ENCODE data around the gene CDH4. TPM values are rescaled to one million over a fixed set of nuclear protein-coding genes. Genes with fewer than 3 reads are reported as not detected.

The CDH4 gene
- total RNA-seq, 2 experiments from 2014 or later, result 0.11 to 0.18 TPM

DNA sequence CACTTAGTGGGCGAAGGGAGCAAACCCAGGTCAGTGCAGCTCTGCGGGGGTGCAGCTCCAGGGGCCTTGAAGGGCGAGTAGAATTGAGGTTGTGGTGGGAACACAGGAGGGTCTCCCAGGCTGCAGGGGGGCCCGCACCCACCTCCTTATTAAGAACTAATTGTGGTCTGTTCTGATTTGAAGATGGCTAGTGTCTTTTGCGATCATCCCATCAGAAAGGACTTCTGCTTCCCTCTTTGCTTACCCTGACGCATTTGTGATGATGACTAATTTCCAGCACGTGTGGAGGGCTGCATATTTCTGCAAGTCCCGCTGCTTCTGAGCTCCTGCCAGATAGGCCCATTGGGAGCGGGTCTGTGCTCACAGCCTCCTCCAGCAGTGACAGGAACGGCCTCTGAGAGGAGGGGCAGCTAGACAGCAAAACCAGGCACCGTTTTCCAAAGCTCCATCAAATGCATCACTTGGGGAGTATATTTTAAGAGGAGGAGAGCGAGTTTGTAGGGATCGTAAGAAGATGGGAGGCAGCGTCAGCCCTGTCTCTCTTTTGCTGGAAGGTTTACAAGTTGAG, 268.9 kb downstream of the CDH4 start:
- ATAC-seq (no peak), DNase-seq (no peak)
- TF ChIP-seq, protein P1, sequence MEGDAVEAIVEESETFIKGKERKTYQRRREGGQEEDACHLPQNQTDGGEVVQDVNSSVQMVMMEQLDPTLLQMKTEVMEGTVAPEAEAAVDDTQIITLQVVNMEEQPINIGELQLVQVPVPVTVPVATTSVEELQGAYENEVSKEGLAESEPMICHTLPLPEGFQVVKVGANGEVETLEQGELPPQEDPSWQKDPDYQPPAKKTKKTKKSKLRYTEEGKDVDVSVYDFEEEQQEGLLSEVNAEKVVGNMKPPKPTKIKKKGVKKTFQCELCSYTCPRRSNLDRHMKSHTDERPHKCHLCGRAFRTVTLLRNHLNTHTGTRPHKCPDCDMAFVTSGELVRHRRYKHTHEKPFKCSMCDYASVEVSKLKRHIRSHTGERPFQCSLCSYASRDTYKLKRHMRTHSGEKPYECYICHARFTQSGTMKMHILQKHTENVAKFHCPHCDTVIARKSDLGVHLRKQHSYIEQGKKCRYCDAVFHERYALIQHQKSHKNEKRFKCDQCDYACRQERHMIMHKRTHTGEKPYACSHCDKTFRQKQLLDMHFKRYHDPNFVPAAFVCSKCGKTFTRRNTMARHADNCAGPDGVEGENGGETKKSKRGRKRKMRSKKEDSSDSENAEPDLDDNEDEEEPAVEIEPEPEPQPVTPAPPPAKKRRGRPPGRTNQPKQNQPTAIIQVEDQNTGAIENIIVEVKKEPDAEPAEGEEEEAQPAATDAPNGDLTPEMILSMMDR (IDR thresholded peaks at IDR 0.05), result no peak
- Mint-ChIP-seq H3K27me3 (no peaks in the 10 kb centered on the region), H3K4me1 (ENCODE audit: low read depth) (no peaks in the 10 kb centered on the region), H3K27ac (no peak overlapping the region), H3K9me3 (no peaks in the 10 kb centered on the region), H3K4me3 (no peak overlapping the region), H3K36me3 (ENCODE audit: low read depth) (no peaks in the 10 kb centered on the region)
- intact Hi-C loops (cut with micrococcal nuclease), result no loop called here
- POLR2A ChIA-PET, result no interaction called here
- CTCF ChIA-PET, result no interaction called here

DNA sequence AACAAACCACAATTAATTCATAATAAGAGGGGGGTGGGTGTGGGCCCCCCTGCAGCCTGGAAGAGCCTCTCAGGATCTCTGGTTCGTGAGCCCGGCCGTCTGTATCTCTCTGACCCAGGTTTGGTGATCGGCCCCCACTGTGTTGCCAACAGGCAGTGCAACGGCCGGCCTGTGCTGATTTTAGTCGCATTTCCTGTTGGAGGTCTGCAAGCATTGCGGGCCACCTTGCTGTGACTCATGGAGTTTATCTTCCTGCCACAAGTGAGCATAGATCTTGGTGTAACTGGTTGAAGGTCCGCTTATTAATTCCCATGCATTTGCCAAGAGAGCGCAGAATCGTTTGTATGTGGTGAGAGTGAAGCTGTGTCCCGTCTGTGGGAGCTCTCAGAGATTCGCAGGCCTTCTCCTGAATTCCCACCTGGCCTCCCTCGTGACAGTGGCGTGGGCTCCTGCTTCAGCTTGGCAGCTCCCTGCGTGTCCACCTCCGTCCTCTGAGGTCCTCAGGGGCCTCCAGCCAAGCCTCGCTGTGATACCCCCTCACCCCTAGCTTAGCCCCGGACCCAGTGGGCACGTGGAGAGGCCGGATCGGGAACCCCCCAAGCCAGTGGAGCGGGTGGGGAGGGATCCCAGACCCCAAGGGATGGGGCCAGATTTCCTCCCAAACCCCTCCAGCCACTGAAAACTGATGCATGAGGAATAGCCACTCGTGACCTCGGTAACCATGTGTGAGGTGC, 269.8 kb downstream of the CDH4 start:
- H3K9me3 Mint-ChIP-seq, result no peaks in the 10 kb centered on the region
- H3K4me3 Mint-ChIP-seq, result no peak overlapping the region
- no peaks in the 10 kb centered on the region for H3K4me1 Mint-ChIP-seq (ENCODE audit: low read depth)
- POLR2A ChIA-PET, result no interaction called here
- no peak overlapping the region for H3K27ac Mint-ChIP-seq
- ATAC-seq (no peak), DNase-seq (no peak)
- no peaks in the 10 kb centered on the region for H3K27me3 Mint-ChIP-seq
- no peaks in the 10 kb centered on the region for H3K36me3 Mint-ChIP-seq (ENCODE audit: low read depth)
- intact Hi-C loops (cut with micrococcal nuclease), result no loop called here
- TF ChIP-seq, protein P1 (IDR thresholded peaks at IDR 0.05), result no peak
- CTCF ChIA-PET, result no interaction called here

DNA sequence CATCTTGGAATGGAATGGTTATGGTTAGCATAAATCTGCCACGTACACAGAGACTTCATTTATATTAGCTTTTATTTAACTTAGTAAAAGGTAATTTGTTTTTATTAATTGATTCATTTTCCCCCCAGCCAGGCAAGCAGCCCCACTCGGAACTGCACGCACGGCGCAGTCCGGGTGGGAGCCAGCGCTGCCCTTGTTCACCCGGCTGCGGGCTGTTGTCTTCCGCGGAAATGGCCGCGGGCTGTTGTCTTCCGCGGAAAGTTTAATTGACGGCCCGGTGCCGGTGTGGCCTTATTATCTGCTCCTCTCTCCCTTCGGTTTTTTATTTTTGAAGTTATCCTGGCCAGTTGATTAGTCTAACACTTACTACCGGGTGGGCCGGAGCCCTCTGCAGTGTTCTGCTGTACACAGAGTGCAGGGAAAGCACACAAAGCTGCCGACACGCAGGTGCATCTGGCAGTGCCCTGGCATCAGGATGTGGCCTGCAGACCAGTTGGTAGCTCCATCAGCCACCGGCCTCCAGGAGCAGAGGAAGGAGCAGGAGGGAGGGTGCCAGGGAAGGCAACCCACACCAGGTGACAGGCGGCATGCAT, 270.5 kb downstream of the CDH4 start:
- no peaks in the 10 kb centered on the region for H3K36me3 Mint-ChIP-seq (ENCODE audit: low read depth)
- POLR2A ChIA-PET, result no interaction called here
- intact Hi-C loops (cut with micrococcal nuclease), result no loop called here
- H3K27ac Mint-ChIP-seq, result no peak overlapping the region
- ATAC-seq, result no peak
- TF ChIP-seq, protein P1 (IDR thresholded peaks at IDR 0.05), result no peak
- CTCF ChIA-PET, result interaction anchor here (0.6 kb wide), 1 partner anchor 50 kb away, joined by 3 read pairs; no protein-coding TSS in a partner anchor
- H3K4me1 Mint-ChIP-seq (ENCODE audit: low read depth), result no peaks in the 10 kb centered on the region
- no peak for DNase-seq
- H3K4me3 Mint-ChIP-seq, result no peak overlapping the region
- H3K9me3 Mint-ChIP-seq, result no peaks in the 10 kb centered on the region
- no peaks in the 10 kb centered on the region for H3K27me3 Mint-ChIP-seq

DNA sequence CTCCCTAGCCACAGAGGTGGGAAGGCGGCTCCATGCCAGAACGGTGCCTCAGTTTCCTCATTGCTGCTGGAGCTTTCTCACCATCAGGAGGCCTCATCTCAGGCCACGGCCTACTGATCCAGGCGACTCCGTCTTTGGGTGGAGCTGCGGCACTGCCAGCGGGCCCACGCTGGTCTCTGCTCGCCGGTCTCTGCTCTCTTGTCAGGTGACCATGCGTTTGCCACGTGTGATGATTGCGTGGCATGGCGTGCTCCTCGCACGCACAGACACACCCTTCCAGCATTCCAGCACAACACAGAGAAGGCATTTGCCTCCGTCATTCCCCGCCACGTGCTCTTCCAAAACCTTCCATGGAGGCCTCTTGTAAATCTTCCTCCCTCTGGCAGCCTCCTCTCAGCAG, 271.1 kb downstream of the CDH4 start:
- no peaks in the 10 kb centered on the region for H3K36me3 Mint-ChIP-seq (ENCODE audit: low read depth)
- ATAC-seq, result no peak
- intact Hi-C loops (cut with micrococcal nuclease), result no loop called here
- TF ChIP-seq, protein P1 (IDR thresholded peaks at IDR 0.05), result no peak
- no peak overlapping the region for H3K27ac Mint-ChIP-seq
- H3K4me1 Mint-ChIP-seq (ENCODE audit: low read depth), result no peaks in the 10 kb centered on the region
- CTCF ChIA-PET, result no interaction called here
- no peak overlapping the region for H3K4me3 Mint-ChIP-seq
- no peak for DNase-seq
- no peaks in the 10 kb centered on the region for H3K27me3 Mint-ChIP-seq
- no peaks in the 10 kb centered on the region for H3K9me3 Mint-ChIP-seq
- POLR2A ChIA-PET, result no interaction called here

DNA sequence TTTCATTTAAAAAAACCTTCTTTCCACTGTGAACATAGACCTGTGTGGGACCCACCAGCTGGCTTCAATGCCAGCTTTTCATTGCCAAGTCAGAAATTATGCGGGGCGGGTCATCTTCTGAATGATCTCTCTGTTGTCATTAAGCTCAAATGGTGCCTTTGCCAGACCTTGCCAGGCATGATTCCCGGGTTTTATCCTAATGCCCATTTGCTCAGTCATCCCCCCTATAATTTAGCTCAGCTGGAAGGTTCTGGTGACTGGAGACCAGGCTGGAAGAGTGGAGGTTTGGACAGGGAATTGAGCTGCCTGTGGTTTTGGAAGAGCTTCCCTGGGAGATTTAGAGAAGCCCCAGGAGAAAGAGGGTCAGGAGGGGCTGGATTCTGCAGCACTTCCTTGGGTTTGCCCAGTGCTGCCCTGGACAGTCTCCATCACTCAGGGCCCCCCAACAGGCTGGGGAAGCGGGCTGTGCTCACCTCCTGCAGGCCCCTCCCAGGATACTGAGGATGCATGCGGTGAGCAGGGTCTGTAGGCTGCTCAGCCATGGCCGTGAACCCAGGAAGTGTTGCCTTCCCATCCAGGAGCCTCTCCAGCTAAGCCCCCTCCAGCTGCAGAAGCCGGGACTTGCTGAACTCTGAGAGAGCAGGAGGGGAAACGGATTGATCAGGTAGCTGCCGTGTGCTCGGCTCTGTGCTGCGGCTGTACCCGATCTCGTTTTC, 273.0 kb downstream of the CDH4 start:
- ChIA-PET POLR2A (no interaction called here), CTCF (no interaction called here)
- Mint-ChIP-seq H3K4me3 (no peak overlapping the region), H3K27ac (no peak overlapping the region), H3K27me3 (no peaks in the 10 kb centered on the region), H3K36me3 (ENCODE audit: low read depth) (no peaks in the 10 kb centered on the region), H3K9me3 (no peaks in the 10 kb centered on the region), H3K4me1 (ENCODE audit: low read depth) (no peaks in the 10 kb centered on the region)
- intact Hi-C loops (cut with micrococcal nuclease), result no loop called here
- ATAC-seq, result no peak
- TF ChIP-seq, protein P1 (IDR thresholded peaks at IDR 0.05), result no peak
- DNase-seq, result no peak
